Measurements from ENCODE around the gene THBS3.
"Not testable (repeated sequence)": the region's sequence is repeated elsewhere in the genome, so short reads cannot be mapped to it uniquely, and the experiment has no call there.

THBS3 gene

DNA sequence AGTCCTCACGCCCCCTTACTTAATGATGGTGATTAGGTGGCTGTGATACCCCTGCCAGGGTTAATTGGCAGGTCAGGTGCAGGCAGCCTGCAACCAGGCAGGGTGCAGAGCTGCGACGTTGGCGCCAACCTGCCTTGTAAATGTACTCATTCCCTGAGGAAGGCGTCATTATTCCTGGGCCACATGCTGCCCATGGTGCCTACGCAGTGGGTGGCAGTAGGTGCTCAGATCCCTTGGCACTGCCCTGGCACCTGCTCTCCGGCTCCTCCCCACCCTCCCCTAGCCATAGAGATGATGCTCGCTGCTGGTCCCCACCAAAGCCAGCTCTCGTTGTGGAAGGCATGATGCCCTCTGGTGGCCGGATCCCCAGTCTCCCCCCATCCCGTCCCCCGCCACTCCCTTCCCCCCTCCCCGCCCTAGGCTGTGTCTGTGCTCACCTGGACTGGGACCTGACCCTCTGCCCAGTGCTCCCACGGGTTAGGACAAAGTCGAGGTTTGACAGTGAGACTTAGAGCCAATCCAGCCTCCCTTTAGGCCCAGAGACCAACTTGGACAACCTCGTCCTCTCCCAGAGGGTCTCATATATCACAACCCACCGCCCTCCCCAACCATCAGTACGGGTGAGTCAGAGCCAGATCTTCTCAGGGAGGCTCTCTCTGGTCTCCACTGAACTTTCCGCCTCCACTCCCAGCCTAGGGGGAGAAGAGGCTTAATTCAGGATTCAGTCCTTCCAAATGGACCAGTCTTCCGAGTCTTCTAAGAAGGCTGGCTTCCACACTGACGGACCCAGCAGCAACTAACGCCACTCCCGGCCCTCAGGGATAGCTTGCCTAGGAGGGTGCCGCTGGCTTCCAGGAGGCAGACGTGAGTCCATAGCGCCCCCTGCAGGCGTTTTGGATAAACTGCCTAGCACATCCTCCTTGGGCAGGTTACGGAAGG, 40.3 kb downstream of the THBS3 start:
- TF ChIP-seq, protein P1, sequence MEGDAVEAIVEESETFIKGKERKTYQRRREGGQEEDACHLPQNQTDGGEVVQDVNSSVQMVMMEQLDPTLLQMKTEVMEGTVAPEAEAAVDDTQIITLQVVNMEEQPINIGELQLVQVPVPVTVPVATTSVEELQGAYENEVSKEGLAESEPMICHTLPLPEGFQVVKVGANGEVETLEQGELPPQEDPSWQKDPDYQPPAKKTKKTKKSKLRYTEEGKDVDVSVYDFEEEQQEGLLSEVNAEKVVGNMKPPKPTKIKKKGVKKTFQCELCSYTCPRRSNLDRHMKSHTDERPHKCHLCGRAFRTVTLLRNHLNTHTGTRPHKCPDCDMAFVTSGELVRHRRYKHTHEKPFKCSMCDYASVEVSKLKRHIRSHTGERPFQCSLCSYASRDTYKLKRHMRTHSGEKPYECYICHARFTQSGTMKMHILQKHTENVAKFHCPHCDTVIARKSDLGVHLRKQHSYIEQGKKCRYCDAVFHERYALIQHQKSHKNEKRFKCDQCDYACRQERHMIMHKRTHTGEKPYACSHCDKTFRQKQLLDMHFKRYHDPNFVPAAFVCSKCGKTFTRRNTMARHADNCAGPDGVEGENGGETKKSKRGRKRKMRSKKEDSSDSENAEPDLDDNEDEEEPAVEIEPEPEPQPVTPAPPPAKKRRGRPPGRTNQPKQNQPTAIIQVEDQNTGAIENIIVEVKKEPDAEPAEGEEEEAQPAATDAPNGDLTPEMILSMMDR (IDR thresholded peaks at IDR 0.05; ENCODE audit: low read depth, low read length, missing control alignments) = peak; percentile 92
- no peak overlapping the region for H3K4me3 ChIP-seq (ENCODE audit: low read depth, low read length)
- peak; percentile 51 for DNase-seq (ENCODE audit: low read depth)

GRCh38 chr1:155166471-155167165, 41.1 kb downstream of the THBS3 start:
- TF ChIP-seq, protein P1 (IDR thresholded peaks at IDR 0.05; ENCODE audit: low read depth, low read length, missing control alignments) = no peak
- DNase-seq (ENCODE audit: low read depth) = no peak
- H3K4me3 ChIP-seq (ENCODE audit: low read depth, low read length) = no peak overlapping the region

GRCh38 chr1:155166051-155166470, 41.6 kb downstream of the THBS3 start:
- no peak overlapping the region for H3K4me3 ChIP-seq (ENCODE audit: low read depth, low read length)
- TF ChIP-seq, protein P1 (IDR thresholded peaks at IDR 0.05; ENCODE audit: low read depth, low read length, missing control alignments) = no peak
- DNase-seq (ENCODE audit: low read depth) = no peak

DNA sequence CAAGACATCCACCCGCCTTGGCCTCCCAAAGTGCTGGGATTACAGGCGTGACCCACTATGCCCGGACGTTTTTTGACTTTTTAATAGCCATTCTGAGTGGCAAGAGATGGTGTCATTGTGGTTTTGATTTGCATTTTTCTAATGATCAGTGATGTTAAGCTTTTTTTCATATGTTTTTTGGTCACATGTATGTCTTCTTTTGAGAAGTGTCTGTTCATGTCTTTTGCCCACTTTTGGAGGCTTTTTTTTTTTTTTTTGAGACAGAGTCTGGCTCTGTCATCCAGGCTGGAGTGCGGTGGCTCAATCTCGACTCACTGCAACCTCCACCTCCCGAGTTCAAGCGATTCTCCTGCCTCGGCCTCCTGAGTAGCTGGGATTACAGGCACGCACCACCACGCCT, 43.1 kb downstream of the THBS3 start:
- not testable (repeated sequence) for DNase-seq (ENCODE audit: low read depth); H3K4me3 ChIP-seq (ENCODE audit: low read depth, low read length)

DNA sequence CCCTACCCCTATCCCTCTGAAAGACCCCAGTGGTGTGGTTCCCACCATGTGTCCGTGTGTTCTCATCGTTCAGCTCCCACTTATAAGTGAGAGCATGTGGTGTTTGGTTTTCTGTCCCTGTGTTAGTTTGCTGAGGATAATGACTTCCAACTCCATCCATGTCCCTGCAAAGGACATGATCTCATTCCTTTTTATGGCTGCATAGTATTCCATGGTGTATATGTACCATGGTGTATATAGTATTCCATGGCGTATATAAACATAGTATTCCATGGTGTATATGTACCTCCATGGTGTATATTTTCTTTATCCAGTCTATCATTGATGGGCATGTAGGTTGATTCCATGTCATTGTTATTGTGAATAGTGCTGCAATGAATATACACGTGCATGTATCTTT, 43.9 kb downstream of the THBS3 start:
- H3K4me3 ChIP-seq (ENCODE audit: low read depth, low read length) = not testable (repeated sequence)

GRCh38 chr1:155162631-155163030, 45.1 kb downstream of the THBS3 start:
- H3K4me3 ChIP-seq (ENCODE audit: low read depth, low read length) = not testable (repeated sequence)

More for the DNA sequence above, 43.9 kb downstream of the THBS3 start:
- not testable (repeated sequence) for DNase-seq (ENCODE audit: low read depth)

GRCh38 chr1:155160128-155160527, 47.6 kb downstream of the THBS3 start:
- DNase-seq (ENCODE audit: low read depth) = no peak
- TF ChIP-seq, protein P1 (IDR thresholded peaks at IDR 0.05; ENCODE audit: low read depth, low read length, missing control alignments) = no peak
- H3K4me3 ChIP-seq (ENCODE audit: low read depth, low read length) = no peak overlapping the region

More at GRCh38 chr1:155162631-155163030, 45.1 kb downstream of the THBS3 start:
- DNase-seq (ENCODE audit: low read depth) = not testable (repeated sequence)

- TF ChIP-seq, protein P1 (IDR thresholded peaks at IDR 0.05; ENCODE audit: low read depth, low read length, missing control alignments) = no peak
- H3K4me3 ChIP-seq (ENCODE audit: low read depth, low read length) = no peak overlapping the region
- no peak for DNase-seq (ENCODE audit: low read depth)
Observed at GRCh38 chr1:155158991-155159390, 48.7 kb downstream of the THBS3 start.

- H3K4me3 ChIP-seq (ENCODE audit: low read depth, low read length); DNase-seq (ENCODE audit: low read depth): not testable (repeated sequence)
Observed at GRCh38 chr1:155155996-155156643, 51.6 kb downstream of the THBS3 start.

Measured in GM12864 (cell line).